Mesenchymal stem cell (in vitro differentiated cells and primary cell): ENCODE measurements around the gene HECTD4. TPM values are rescaled to one million over a fixed set of nuclear protein-coding genes. Genes with fewer than 3 reads are reported as not detected.
"Not testable (repeated sequence)": the region's sequence is repeated elsewhere in the genome, so short reads cannot be mapped to it uniquely, and the experiment has no call there.

Source experiments
- DNase-seq: peaks from one replicate; pipeline ENCODE4 v3.0.0-alpha.2; 2013
- H2AFZ ChIP-seq: one replicate; pipeline ENCODE4 v1.6.1; 2013; ENCODE audit warnings: low read depth, mild to moderate bottlenecking, control low read depth, inconsistent platforms, low read length, moderate library complexity
- H2AK5ac ChIP-seq: 2 replicates; pipeline ENCODE4 v1.6.1; 2013; ENCODE audit warnings: low read length, moderate library complexity, mild to moderate bottlenecking, inconsistent platforms; ENCODE audit not compliant: severe bottlenecking
- H2BK120ac ChIP-seq: one replicate; pipeline ENCODE4 v1.6.1; 2013; ENCODE audit warnings: low read depth, mild to moderate bottlenecking, inconsistent platforms, low read length, moderate library complexity
- H2BK12ac ChIP-seq, 2 experiments: one replicate each; pipeline ENCODE4 v1.6.1; 2013; ENCODE audit warnings: inconsistent platforms in 2 of 2, low read length in 2 of 2, mild to moderate bottlenecking in 2 of 2, moderate library complexity in 2 of 2, control low read depth in 1 of 2
- H2BK15ac ChIP-seq: one replicate; pipeline ENCODE4 v1.6.1; 2013; ENCODE audit warnings: mild to moderate bottlenecking, low read depth, inconsistent platforms; ENCODE audit not compliant: poor library complexity, severe bottlenecking
- H2BK5ac ChIP-seq: 2 replicates; pipeline ENCODE4 v1.6.1; 2013; ENCODE audit warnings: low read depth, mild to moderate bottlenecking, low read length, control low read depth, inconsistent platforms; ENCODE audit not compliant: poor library complexity, severe bottlenecking
- H3K14ac ChIP-seq, 2 experiments: one replicate each; pipeline ENCODE4 v1.6.1; 2013; ENCODE audit warnings: inconsistent platforms in 2 of 2, low read length in 2 of 2, control low read depth in 1 of 2, mild to moderate bottlenecking in 1 of 2, moderate library complexity in 1 of 2
- H3K18ac ChIP-seq, 2 experiments: one replicate each; pipeline ENCODE4 v1.6.1; 2013; ENCODE audit warnings: inconsistent platforms in 2 of 2, low read length in 2 of 2, control low read depth in 1 of 2, low read depth in 1 of 2, mild to moderate bottlenecking in 1 of 2
- H3K23ac ChIP-seq, 2 experiments: one replicate each; pipeline ENCODE4 v1.6.1; 2013; ENCODE audit warnings: inconsistent platforms in 2 of 2, low read length in 2 of 2, mild to moderate bottlenecking in 2 of 2, moderate library complexity in 2 of 2, control low read depth in 1 of 2
- H3K27ac ChIP-seq: 2 replicates; pipeline ENCODE4 v1.5.1; 2013; ENCODE audit warnings: mild to moderate bottlenecking, moderate library complexity, low read length, control low read depth, inconsistent platforms; ENCODE audit not compliant: poor library complexity, severe bottlenecking
- H3K27me3 ChIP-seq, 2 experiments: 2 replicates each; pipeline versions ENCODE4 v1.6.1 to v1.7.0; 2013; ENCODE audit warnings: low read length in 2 of 2, mild to moderate bottlenecking in 2 of 2, moderate library complexity in 2 of 2, control low read depth in 1 of 2, inconsistent platforms in 1 of 2; ENCODE audit not compliant: control insufficient read depth in 1 of 2, insufficient read depth in 1 of 2
- H3K36me3 ChIP-seq, 2 experiments: 2 replicates each; pipeline versions ENCODE4 v1.6.1 to v1.7.0; 2013; ENCODE audit warnings: low read length in 2 of 2, control low read depth in 1 of 2, inconsistent platforms in 1 of 2, low read depth in 1 of 2, mild to moderate bottlenecking in 1 of 2; ENCODE audit not compliant: insufficient read depth in 2 of 2, control insufficient read depth in 1 of 2
- H3K4ac ChIP-seq, 2 experiments: one replicate each; pipeline ENCODE4 v1.6.1; 2013; ENCODE audit warnings: inconsistent platforms in 2 of 2, low read length in 2 of 2, mild to moderate bottlenecking in 2 of 2, moderate library complexity in 2 of 2, control low read depth in 1 of 2, low read depth in 1 of 2
- H3K4me1 ChIP-seq: 2 replicates; pipeline ENCODE4 v1.6.1; 2013; ENCODE audit warnings: low read depth, low read length, control low read depth; ENCODE audit not compliant: control insufficient read depth, insufficient read depth
- H3K4me2 ChIP-seq: 2 replicates; pipeline ENCODE4 v1.6.1; 2013; ENCODE audit warnings: low read length, mild to moderate bottlenecking, inconsistent platforms; ENCODE audit not compliant: poor library complexity, severe bottlenecking
- H3K4me3 ChIP-seq, 2 experiments: 2 replicates each; pipeline versions ENCODE4 v1.5.1 to v1.7.0; 2013; ENCODE audit warnings: low read length in 2 of 2, mild to moderate bottlenecking in 2 of 2, control low read depth in 1 of 2, low read depth in 1 of 2; ENCODE audit not compliant: insufficient read depth in 1 of 2
- H3K79me1 ChIP-seq: replicated peaks from 2 replicates; pipeline ENCODE4 v1.6.1; 2013; ENCODE audit warnings: mild to moderate bottlenecking, control low read depth, low read length, inconsistent platforms; ENCODE audit not compliant: poor library complexity, severe bottlenecking
- H3K9ac ChIP-seq: 2 replicates; pipeline ENCODE4 v1.7.0; 2013; ENCODE audit warnings: mild to moderate bottlenecking, low read length, moderate library complexity
- H3K9me3 ChIP-seq: 2 replicates; pipeline ENCODE4 v1.7.0; 2013; ENCODE audit warnings: mild to moderate bottlenecking, low read length; ENCODE audit not compliant: control insufficient read depth
- H4K8ac ChIP-seq: one replicate; pipeline ENCODE4 v1.6.1; 2013; ENCODE audit warnings: inconsistent platforms, mild to moderate bottlenecking, low read length, moderate library complexity
- H4K91ac ChIP-seq: one replicate; pipeline ENCODE4 v1.6.1; 2013; ENCODE audit warnings: mild to moderate bottlenecking, low read length, inconsistent platforms
- WGBS: methylation state at CpG from one replicate; pipeline ENCODE4 v1.1.7; 2013; ENCODE audit warnings: mixed read lengths; 5-methylcytosine and 5-hydroxymethylcytosine counted together
- small RNA-seq: library from polyadenylated mRNA; stranded (forward); fragments of <200 nt; extraction: miRNeasy Mini kit (QIAGEN cat#:217004); gene quantifications from one replicate; pipeline ENCODE3, GENCODE V24; 2013; ENCODE audit warnings: low read depth

The HECTD4 gene

DNA sequence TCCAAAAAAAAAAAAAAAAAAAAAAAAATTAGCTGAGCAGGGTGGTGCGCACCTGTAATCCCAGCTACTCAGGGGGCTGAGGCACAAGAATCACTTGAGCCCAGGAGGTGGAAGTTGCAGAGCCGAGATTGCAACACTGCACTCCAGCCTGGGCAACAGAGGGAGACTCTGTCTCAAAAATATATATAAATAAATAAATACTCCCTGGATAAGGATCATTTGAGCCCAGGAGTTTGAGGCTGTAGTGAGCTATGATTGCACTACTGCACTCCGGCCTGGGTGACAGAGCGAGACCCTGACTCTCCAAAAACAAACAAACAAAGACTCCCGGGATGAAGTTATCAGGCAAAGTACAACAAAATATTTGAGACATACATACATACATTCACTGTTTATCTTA lies 270.3 kb downstream of the HECTD4 start:
- H3K36me3 ChIP-seq, result no peaks in the 10 kb centered on the region
- H3K4ac ChIP-seq, result no peak overlapping the region
- no peaks in the 10 kb centered on the region for H3K27me3 ChIP-seq
- H2AK5ac ChIP-seq, result no peak overlapping the region
- H2BK5ac ChIP-seq, result no peak overlapping the region
- no peak for DNase-seq
- H3K4me2 ChIP-seq, result no peak overlapping the region
- no peak overlapping the region for H2BK15ac ChIP-seq
- no peak overlapping the region for H3K14ac ChIP-seq
- H3K18ac ChIP-seq, result no peak overlapping the region
- 37% methylated on average over 2 of the region's 5 CpGs for WGBS
- no peak overlapping the region for H2BK120ac ChIP-seq
- peaks cover 16% of the 10 kb centered on the region for H3K4me1 ChIP-seq
- H4K91ac ChIP-seq, result no peak overlapping the region
- no peak overlapping the region for H4K8ac ChIP-seq
- no peak overlapping the region for H2AFZ ChIP-seq
- no peak overlapping the region for H3K23ac ChIP-seq
- H2BK12ac ChIP-seq, result no peak overlapping the region
- no peaks in the 10 kb centered on the region for H3K9me3 ChIP-seq
- no peak overlapping the region for H3K4me3 ChIP-seq
- no peaks in the 10 kb centered on the region for H3K79me1 ChIP-seq
- H3K9ac ChIP-seq, result no peak overlapping the region
- no peak overlapping the region for H3K27ac ChIP-seq

DNA sequence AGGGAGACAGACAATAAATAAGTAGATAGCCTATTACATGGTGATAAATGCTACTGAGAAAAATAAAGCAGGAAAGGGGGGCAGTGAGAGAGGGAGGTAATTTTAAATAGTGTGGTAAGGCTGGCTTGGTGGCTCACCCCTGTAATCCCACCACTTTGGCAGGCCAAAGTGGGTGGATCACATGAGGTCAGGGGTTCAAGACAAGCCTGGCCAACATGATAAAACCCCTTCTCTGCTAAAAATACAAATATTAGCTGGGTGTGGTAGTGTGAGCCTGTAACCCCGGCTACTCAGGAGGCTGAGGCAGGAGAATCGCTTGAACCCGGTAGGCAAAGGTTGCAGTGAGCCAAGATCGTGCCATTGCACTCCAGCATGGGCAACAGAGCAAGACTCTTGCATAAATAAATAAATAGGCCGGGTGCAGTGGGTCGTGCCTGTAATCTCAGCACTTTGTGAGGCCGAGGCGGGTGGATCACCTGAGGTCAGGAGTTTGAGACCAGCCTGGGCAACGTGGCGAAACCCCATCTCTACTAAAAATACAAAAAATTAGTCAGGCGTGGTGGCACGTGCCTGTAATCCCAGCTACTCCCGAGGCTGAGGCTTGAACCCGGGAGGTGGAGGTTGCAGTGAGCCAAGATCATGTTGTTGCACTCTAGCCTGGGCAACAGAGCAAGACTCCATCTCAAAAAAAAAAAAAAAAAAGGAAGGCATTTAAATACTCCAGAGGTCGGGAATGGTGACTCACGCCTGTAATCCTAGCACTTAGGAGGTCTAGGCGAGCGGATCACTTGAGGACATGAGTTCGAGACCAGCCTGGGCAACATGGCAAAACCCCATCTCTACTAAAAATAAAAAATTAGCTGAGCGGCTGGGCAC lies 271.2 kb downstream of the HECTD4 start:
- 90% methylated on average over 18 of the region's 20 CpGs for WGBS
- H2BK5ac ChIP-seq, result peak overlapping the region; percentile 31
- not testable (repeated sequence) for DNase-seq, H3K23ac ChIP-seq, H3K4me2 ChIP-seq, H3K27me3 ChIP-seq, H3K18ac ChIP-seq, H2BK12ac ChIP-seq, H3K79me1 ChIP-seq, H3K9me3 ChIP-seq, H2AFZ ChIP-seq, H2BK15ac ChIP-seq, H3K9ac ChIP-seq, H4K8ac ChIP-seq, H2BK120ac ChIP-seq, H4K91ac ChIP-seq, H3K4me3 ChIP-seq, H3K14ac ChIP-seq, H3K4ac ChIP-seq, H2AK5ac ChIP-seq, H3K36me3 ChIP-seq
- peaks cover 18% of the 10 kb centered on the region for H3K4me1 ChIP-seq
- H3K27ac ChIP-seq, result peak overlapping the region; percentile 32

Small RNA genes within 50 kb of the gene (small RNA-seq; reads per million reads assigned to genes)
- gene RF00019, result not detected
